Pancreas (tissue), 10 donors: ENCODE data around the gene LIFR. TPM values are rescaled to one million over a fixed set of nuclear protein-coding genes. Genes with fewer than 3 reads are reported as not detected.

Experiments
- ATAC-seq, 4 donors: fragments of 200-7000 bp; cut with Tn5 transposase; one replicate each; pipeline versions ENCODE4 v1.8.0 to v1.9.1; 2020; ENCODE audit warnings: mild to moderate bottlenecking in 4 of 4, moderate library complexity in 4 of 4
- DNase-seq, 6 donors: peaks; one replicate each; pipeline ENCODE4 v3.0.0-alpha.2; 2020
- FAIRE-seq: peaks from 2 replicates; lab custom pipeline; 2012; peaks lifted over from hg19 to GRCh38; lab: Jason Lieb, UNC
- H3K27ac ChIP-seq, 4 donors: fragments of 200-600 bp; sonication (generic); 1 replicate in 3 of 4; 2 replicates in 1 of 4; pipeline versions ENCODE4 v1.5.0 to v1.8.0; 2020
- H3K27me3 ChIP-seq, 4 donors: fragments of 200-600 bp; one replicate each; pipeline ENCODE4 v1.8.0; 2021
- H3K36me3 ChIP-seq, 3 donors: fragments of 200-600 bp; sonication (generic) in 1 of 3; one replicate each; pipeline versions ENCODE4 v1.5.0 to v1.8.0; 2020 to 2021
- H3K4me1 ChIP-seq, 3 donors: fragments of 200-600 bp; one replicate each; pipeline ENCODE4 v1.8.0; 2021
- H3K4me3 ChIP-seq, 4 donors: fragments of 200-600 bp; sonication (generic) in 2 of 4; one replicate each; pipeline versions ENCODE4 v1.5.0 to v1.8.0; 2020 to 2021
- H3K9me3 ChIP-seq, 4 donors: fragments of 200-600 bp; one replicate each; pipeline ENCODE4 v1.8.0; 2021
- WGBS, 2 donors: extraction: QIAGEN DNeasy Blood & Tissue Kit; methylation state at CpG; one replicate each; pipeline ENCODE4 v1.1.7; 2013; 5-methylcytosine and 5-hydroxymethylcytosine counted together
- intact Hi-C, 3 donors: fragments of 100-400 bp; cut with DNase I; formaldehyde crosslinking; loops; one replicate each; pipeline versions ENCODE4 v1.11.1 to v1.14.2; 2022
- polyA plus RNA-seq, 2 donors: library from polyadenylated mRNA; stranded (reverse); fragments of 200-250 nt; gene quantifications; one replicate each; pipeline ENCODE4 v1.2.3, GENCODE V29; 2013
- total RNA-seq, 6 donors: library from RNA; stranded (reverse); fragmentation: NEBNext Ultra II Directional in 4 of 6; extraction: Animal tissue kit (Norgen Biotek cat#: 25700) in 4 of 6; gene quantifications; one replicate each; pipeline versions ENCODE4 v1.2.1 to v1.2.4, GENCODE V29; 2021 to 2023
- TF ChIP-seq, protein P1 (sequence below), 4 donors: fragments of 200-600 bp; sonication (generic) in 3 of 4; IDR thresholded peaks; one replicate each; pipeline versions ENCODE4 v1.5.0 to v1.8.0; 2021; ENCODE audit warnings: antibody characterized with exemption in 4 of 4
- donor health status: healthy with polysubstance abuse.
- donor health status: DM: no; HTN: no; CAD: no; lungs with moderate emphysema.
- donor health status: DM: no; HTN: no; CAD: no.
- donor health status: control.
- donor health status: control.
- donor health status: Bipolar disorder and iron deficiency.
- donor health status: DM: yes; HTN: yes; CAD: no.
- donor health status: DM: no; HTN: no; CAD: no.
- donor health status: DM: no; HTN: no; CAD: no.
- donor health status: DM: yes; HTN: yes; CAD: no.

The LIFR gene
- total and polyA plus RNA-seq, 8 donors = 4.1 to 32.5 (median 19.1) TPM

DNA sequence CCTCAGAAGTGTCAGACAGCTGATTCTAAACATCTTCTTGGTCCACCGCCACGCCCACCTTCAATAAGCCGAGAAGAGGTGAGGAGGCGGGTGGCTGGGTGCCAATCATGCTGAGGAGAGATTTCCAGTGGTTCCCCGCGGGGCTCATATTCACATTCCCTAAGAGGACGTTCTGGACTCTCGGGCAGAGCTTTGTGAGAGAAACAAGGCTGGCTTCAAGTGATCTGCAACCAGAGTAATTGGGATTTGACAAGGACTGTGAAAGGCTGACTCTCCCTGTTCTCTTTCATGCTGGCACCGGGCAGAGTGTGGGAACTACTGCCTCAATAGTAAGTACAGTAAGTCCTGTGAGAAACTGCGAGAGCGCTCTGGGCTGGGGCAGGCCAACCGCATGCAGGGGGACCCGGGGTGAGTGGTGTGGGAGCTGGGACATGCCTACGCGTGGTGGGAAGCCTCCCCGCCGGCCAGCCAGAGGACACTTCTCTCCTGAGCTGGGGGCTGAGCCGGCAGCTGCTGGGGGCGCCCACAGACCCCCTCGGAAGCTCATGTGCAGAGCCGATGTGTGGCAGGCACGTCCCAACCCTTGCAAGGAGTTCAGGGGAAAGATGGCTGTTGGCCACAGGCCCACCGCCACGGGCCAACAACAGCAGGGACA lies 110.9 kb downstream of the LIFR start:
- Histone ChIP-seq H3K27me3 (no peaks in the 10 kb centered on the region), H3K9me3 (no peaks in the 10 kb centered on the region), H3K4me3 (peak overlapping the region in 1 of 4 donors; percentile 18), H3K4me1 (no peaks in the 10 kb centered on the region), H3K27ac (no peak overlapping the region), H3K36me3 (no peaks in the 10 kb centered on the region)
- TF ChIP-seq, protein P1, sequence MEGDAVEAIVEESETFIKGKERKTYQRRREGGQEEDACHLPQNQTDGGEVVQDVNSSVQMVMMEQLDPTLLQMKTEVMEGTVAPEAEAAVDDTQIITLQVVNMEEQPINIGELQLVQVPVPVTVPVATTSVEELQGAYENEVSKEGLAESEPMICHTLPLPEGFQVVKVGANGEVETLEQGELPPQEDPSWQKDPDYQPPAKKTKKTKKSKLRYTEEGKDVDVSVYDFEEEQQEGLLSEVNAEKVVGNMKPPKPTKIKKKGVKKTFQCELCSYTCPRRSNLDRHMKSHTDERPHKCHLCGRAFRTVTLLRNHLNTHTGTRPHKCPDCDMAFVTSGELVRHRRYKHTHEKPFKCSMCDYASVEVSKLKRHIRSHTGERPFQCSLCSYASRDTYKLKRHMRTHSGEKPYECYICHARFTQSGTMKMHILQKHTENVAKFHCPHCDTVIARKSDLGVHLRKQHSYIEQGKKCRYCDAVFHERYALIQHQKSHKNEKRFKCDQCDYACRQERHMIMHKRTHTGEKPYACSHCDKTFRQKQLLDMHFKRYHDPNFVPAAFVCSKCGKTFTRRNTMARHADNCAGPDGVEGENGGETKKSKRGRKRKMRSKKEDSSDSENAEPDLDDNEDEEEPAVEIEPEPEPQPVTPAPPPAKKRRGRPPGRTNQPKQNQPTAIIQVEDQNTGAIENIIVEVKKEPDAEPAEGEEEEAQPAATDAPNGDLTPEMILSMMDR (IDR thresholded peaks at IDR 0.05) = no peak
- WGBS, 2 donors = 66 to 68% methylated on average over 24 of the region's 24 CpGs
- no peak for FAIRE-seq
- DNase-seq = peak in 1 of 6 donors; percentile 71
- intact Hi-C loops = loop anchor here in 1 of 3 donors (10.0 kb wide), 1 partner anchor 359 kb away; no protein-coding TSS in a partner anchor
- ATAC-seq = peak in 1 of 4 donors; percentile 25

DNA sequence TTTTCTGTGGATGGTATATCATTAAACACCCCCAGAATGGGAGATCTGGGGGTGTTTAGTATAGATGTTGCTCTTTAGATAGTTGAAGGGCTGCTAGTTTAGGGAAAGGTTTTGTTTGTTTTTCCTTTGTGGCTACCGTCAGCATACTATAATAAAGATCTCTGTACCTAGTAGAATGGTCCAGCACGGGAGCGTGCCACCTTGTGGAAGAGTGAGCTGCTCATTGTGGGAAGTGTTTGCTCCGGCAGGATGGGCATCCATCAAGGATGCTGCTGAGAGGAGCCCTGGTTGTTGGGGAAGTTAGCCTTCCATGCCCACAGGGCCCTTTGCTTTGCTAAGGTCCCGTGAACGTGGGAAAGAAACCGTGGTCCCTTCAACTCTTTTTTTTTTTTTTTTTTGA lies 113.1 kb downstream of the LIFR start:
- H3K36me3 ChIP-seq = no peaks in the 10 kb centered on the region
- ATAC-seq (no peak), DNase-seq (no peak), FAIRE-seq (no peak)
- H3K4me1 ChIP-seq = no peaks in the 10 kb centered on the region
- TF ChIP-seq, protein P1 (IDR thresholded peaks at IDR 0.05) = no peak
- 83 to 86% methylated on average over 7 of the region's 7 CpGs for WGBS, 2 donors
- H3K9me3 ChIP-seq = no peaks in the 10 kb centered on the region
- no peaks in the 10 kb centered on the region for H3K27me3 ChIP-seq
- H3K27ac ChIP-seq = no peak overlapping the region
- H3K4me3 ChIP-seq = no peak overlapping the region
- intact Hi-C loops = loop anchor here in 2 of 3 donors (5.0 to 10.0 kb wide), 3 partner anchors 224 to 364 kb away; no protein-coding TSS in a partner anchor

- intact Hi-C loops = loop anchor here in 2 of 3 donors (5.0 to 10.0 kb wide), 3 partner anchors 225 to 365 kb away; no protein-coding TSS in a partner anchor
- Histone ChIP-seq H3K4me3 (no peak overlapping the region), H3K36me3 (no peaks in the 10 kb centered on the region), H3K27me3 (no peaks in the 10 kb centered on the region), H3K4me1 (no peaks in the 10 kb centered on the region), H3K9me3 (no peaks in the 10 kb centered on the region), H3K27ac (no peak overlapping the region)
- WGBS, 2 donors = 46% methylated on average over 2 of the region's 2 CpGs
- TF ChIP-seq, protein P1 (IDR thresholded peaks at IDR 0.05) = no peak
- ATAC-seq (no peak), DNase-seq (no peak), FAIRE-seq (peak; percentile 99)
Observed at GRCh38 chr5:38442247-38442573, 114.2 kb downstream of the LIFR start.

DNA sequence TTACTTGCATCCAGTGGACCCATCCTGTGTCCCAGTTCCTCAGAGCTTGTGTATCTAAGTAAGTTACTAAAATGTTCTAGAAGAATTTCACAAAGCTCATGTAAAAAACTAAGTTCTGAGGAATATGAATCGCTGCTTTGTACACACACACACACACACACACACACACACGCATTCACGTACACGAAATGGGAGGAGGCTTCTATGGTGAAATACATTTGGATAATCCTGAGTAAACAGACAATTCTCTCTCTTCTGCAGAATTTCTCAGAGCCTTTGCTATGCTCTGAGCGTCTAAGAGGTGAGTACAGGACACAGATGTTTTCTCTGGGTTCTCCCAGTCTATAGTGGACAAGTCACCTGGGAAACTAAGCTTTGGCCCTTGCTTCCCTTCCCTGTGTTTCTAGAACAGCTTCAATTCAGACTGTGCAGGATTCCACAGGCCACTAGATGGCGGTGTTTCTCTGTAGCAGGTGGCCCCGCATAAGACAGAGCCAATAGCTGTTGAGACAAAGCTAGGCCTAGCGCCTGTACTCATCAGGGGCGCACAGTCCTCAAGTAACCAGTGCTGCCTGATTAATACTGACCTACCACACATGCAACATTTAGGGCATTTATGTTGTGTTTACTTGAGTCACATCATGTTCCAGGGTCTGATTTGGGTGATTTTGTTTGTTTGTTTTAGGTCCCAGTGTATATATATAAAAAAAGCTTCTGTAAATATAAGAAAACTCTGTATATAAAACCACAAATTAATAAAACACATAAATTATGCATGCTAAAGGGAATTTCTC lies 114.8 kb downstream of the LIFR start:
- Histone ChIP-seq H3K27me3 (no peaks in the 10 kb centered on the region), H3K4me3 (no peak overlapping the region), H3K36me3 (no peaks in the 10 kb centered on the region), H3K27ac (no peak overlapping the region), H3K9me3 (no peaks in the 10 kb centered on the region), H3K4me1 (no peaks in the 10 kb centered on the region)
- DNase-seq = peak; percentile 76 to 91 (median 86)
- WGBS, 2 donors = 22 to 28% methylated on average over 9 of the region's 9 CpGs
- TF ChIP-seq, protein P1 (IDR thresholded peaks at IDR 0.05) = peak; percentile 81 to 96 (median 90)
- ATAC-seq = peak; percentile 99 to 100 (median 99)
- no peak for FAIRE-seq
- intact Hi-C loops = loop anchor here in 2 of 3 donors (5.0 to 10.0 kb wide), 3 partner anchors 226 to 366 kb away; no protein-coding TSS in a partner anchor
